T-cell (primary cell): Measurements from ENCODE around the gene UFM1. TPM values are rescaled to one million over a fixed set of nuclear protein-coding genes. Genes with fewer than 3 reads are reported as not detected.
A peak's percentile ranks its signal among the peaks of the same experiment; 100 is the strongest.

ENCODE experiments used
- ATAC-seq, 4 experiments: fragments of 200-7000 bp in 3 of 4; fragments of 150-1000 bp in 1 of 4; cut with Tn5 transposase; replicated peaks in 1 of 4; 1 replicate in 3 of 4; 2 replicates in 1 of 4; pipeline ENCODE4 v1.10.0; 2021; ENCODE audit warnings: moderate library complexity in 3 of 4, mild to moderate bottlenecking in 2 of 4, moderate number of reproducible peaks in 1 of 4
- CTCF ChIA-PET, 2 donors: fragments of 300-600 bp; sonication (Branson Sonifier 250); formaldehyde crosslinking; loops; one replicate each; lab custom pipeline; 2022; ENCODE audit warnings: antibody characterized with exemption in 2 of 2; lab: Charles Lee
- POLR2A ChIA-PET, 2 donors: fragments of 300-600 bp; sonication (Branson Sonifier 250); formaldehyde crosslinking; loops; one replicate each; lab custom pipeline; 2022; ENCODE audit warnings: antibody characterized with exemption in 2 of 2; lab: Charles Lee
- DNase-seq, 35 experiments: peaks; one replicate each; pipeline versions ENCODE4 v3.0.0 to v3.0.0-alpha.2; 2013 to 2023
- H3K27ac ChIP-seq: one replicate; pipeline ENCODE4 v1.5.1; 2013; ENCODE audit warnings: low read length
- H3K27me3 ChIP-seq, 2 experiments: replicated peaks in 1 of 2; 1 replicate in 1 of 2; 2 replicates in 1 of 2; pipeline versions ENCODE4 v1.6.1 to v1.7.0; 2013; ENCODE audit warnings: low read length in 1 of 2, mixed read lengths in 1 of 2; ENCODE audit not compliant: control insufficient read depth in 2 of 2, insufficient read depth in 2 of 2; ENCODE audit errors: extremely low read depth in 1 of 2
- H3K36me3 ChIP-seq, 2 donors: 1 replicate in 1 of 2; 2 replicates in 1 of 2; pipeline versions ENCODE4 v1.6.1 to v1.7.0; 2013; ENCODE audit warnings: low read length in 1 of 2; ENCODE audit not compliant: control insufficient read depth in 2 of 2, insufficient read depth in 1 of 2; ENCODE audit errors: extremely low read depth in 1 of 2
- H3K4me1 ChIP-seq, 2 experiments: 1 replicate in 1 of 2; 2 replicates in 1 of 2; pipeline versions ENCODE4 v1.6.1 to v1.7.0; 2013; ENCODE audit warnings: low read length in 2 of 2, mixed read lengths in 1 of 2; ENCODE audit not compliant: insufficient read depth in 2 of 2, control insufficient read depth in 1 of 2; ENCODE audit errors: extremely low read depth in 1 of 2
- H3K4me3 ChIP-seq, 2 donors: 1 replicate in 1 of 2; 2 replicates in 1 of 2; pipeline versions ENCODE4 v1.5.1 to v1.7.0; 2013; ENCODE audit warnings: mild to moderate bottlenecking in 2 of 2, low read length in 1 of 2, moderate library complexity in 1 of 2; ENCODE audit not compliant: control insufficient read depth in 1 of 2; ENCODE audit errors: extremely low read depth in 1 of 2
- H3K9me3 ChIP-seq: 2 replicates; pipeline ENCODE4 v1.7.0; 2013
- H3K27ac Mint-ChIP-seq, 2 donors: one replicate each; pipeline ENCODE4 v1.8.0; 2020 to 2021; ENCODE audit warnings: mild to moderate bottlenecking in 2 of 2, mixed read lengths in 2 of 2
- H3K27me3 Mint-ChIP-seq, 2 donors: one replicate each; pipeline ENCODE4 v1.8.0; 2021 to 2022; ENCODE audit warnings: mixed read lengths in 2 of 2
- H3K36me3 Mint-ChIP-seq: one replicate; pipeline ENCODE4 v1.8.0; 2021; ENCODE audit warnings: mixed read lengths
- H3K4me1 Mint-ChIP-seq, 3 donors: one replicate each; pipeline ENCODE4 v1.8.0; 2020 to 2022; ENCODE audit warnings: mixed read lengths in 3 of 3, mild to moderate bottlenecking in 1 of 3
- H3K4me3 Mint-ChIP-seq, 3 donors: one replicate each; pipeline ENCODE4 v1.8.0; 2020 to 2022; ENCODE audit warnings: mild to moderate bottlenecking in 3 of 3, mixed read lengths in 3 of 3, moderate library complexity in 3 of 3
- H3K9me3 Mint-ChIP-seq, 3 donors: one replicate each; pipeline ENCODE4 v1.8.0; 2020 to 2022; ENCODE audit warnings: mixed read lengths in 3 of 3
- WGBS: methylation state at CpG from one replicate; pipeline ENCODE4 v1.1.5; 2013; ENCODE audit warnings: missing lambda C conversion rate; ENCODE audit not compliant: insufficient coverage; 5-methylcytosine and 5-hydroxymethylcytosine counted together
- total RNA-seq, 35 experiments: library from RNA in 6 of 35; stranded (reverse) in 6 of 35; fragments of 120-200 nt in 1 of 35; gene quantifications; one replicate each; pipeline versions ENCODE4 v1.2.1 to v1.2.4 and lab custom pipeline; 2013 to 2026

UFM1 gene
- total RNA-seq, 5 donors from 2014 or later (not counting 1 experiment from before 2014, with no cell fraction given), result 54.2 to 72.7 (median 59.7) TPM

DNA sequence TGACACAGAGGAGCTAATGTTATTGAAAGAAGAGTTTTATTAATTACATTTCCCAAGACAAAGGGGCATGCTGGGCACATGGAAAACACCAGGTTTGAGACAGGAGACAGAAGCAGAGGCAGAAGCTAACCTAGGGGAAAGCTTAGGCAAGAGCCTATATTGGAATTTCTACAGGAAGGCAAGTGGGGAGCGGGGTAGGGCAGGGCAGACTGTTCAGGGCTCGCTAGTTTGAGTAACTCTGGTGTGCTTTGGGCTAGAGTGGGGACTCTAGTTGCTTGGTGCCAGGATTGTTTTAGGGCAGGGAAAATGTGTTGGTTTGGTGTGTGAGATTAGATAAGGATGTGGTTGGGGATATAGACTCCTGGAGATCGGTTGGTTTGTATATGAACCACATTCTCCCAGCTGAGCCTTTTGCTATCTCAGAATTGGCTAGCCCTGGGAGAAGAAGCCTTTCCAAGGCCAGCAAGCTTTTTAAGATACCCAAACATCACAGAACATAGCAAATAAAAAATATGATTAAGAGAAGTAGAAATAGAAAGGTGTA is 8.4 kb upstream of the UFM1 start:
- CTCF ChIA-PET, result interaction anchor here in 1 of 2 donors (1.0 kb wide), 1 partner anchor 14 kb away, joined by 3 read pairs; no protein-coding TSS in a partner anchor
- POLR2A ChIA-PET, result no interaction called here
- H3K4me3 Mint-ChIP-seq, result no peak overlapping the region

DNA sequence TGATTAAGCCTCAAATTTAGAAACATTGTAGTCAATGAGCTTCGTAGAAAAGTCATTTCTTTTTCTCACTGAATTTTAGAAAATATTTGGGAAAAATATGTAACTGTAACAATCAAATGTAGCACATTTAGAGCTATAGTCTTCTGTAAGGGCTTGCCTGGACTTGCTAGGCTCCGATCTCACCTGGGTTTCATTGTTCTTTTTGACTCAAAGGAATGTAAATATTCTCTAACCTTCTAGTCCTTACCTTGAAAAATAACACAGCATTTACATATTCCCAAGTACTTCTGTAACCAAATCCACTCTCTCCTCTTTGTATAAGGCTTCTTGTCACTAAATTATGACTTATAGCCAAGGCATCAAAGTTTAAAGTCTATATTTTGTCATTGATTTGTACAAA is 2.9 kb upstream of the UFM1 start:
- H3K27me3 ChIP-seq, result no peaks in the 10 kb centered on the region
- H3K4me1 Mint-ChIP-seq, result peaks cover 23 to 29% (median 28%) of the 10 kb centered on the region in 3 donors
- no peaks in the 10 kb centered on the region for H3K36me3 ChIP-seq
- ATAC-seq, result no peak
- H3K4me3 Mint-ChIP-seq, result no peak overlapping the region
- CTCF ChIA-PET, result no interaction called here
- POLR2A ChIA-PET, result no interaction called here
- no peak overlapping the region for H3K4me3 ChIP-seq
- no peaks in the 10 kb centered on the region for H3K27me3 Mint-ChIP-seq
- no peak overlapping the region for H3K27ac ChIP-seq
- H3K9me3 ChIP-seq, result no peaks in the 10 kb centered on the region
- no CpG with 5 or more reads among the region's 2 CpGs for WGBS
- H3K4me1 ChIP-seq, result peaks cover 4 to 15% of the 10 kb centered on the region in 2 experiments
- peaks cover 11% of the 10 kb centered on the region for H3K36me3 Mint-ChIP-seq
- no peak overlapping the region for H3K27ac Mint-ChIP-seq
- no peak for DNase-seq
- H3K9me3 Mint-ChIP-seq, result no peaks in the 10 kb centered on the region

More for the DNA sequence above, 8.4 kb upstream of the UFM1 start:
- ATAC-seq, result no peak
- no peak overlapping the region for H3K27ac Mint-ChIP-seq
- Histone ChIP-seq H3K36me3 (no peaks in the 10 kb centered on the region), H3K27me3 (no peaks in the 10 kb centered on the region), H3K27ac (no peak overlapping the region), H3K4me3 (no peak overlapping the region), H3K9me3 (no peaks in the 10 kb centered on the region), H3K4me1 (no peaks in the 10 kb centered on the region)
- WGBS, result 91% methylated on average over 2 of the region's 3 CpGs
- no peaks in the 10 kb centered on the region for H3K9me3 Mint-ChIP-seq
- DNase-seq, result no peak
- H3K36me3 Mint-ChIP-seq, result no peaks in the 10 kb centered on the region
- peaks cover 0 to 2% of the 10 kb centered on the region in 2 donors for H3K27me3 Mint-ChIP-seq
- no peaks in the 10 kb centered on the region for H3K4me1 Mint-ChIP-seq

DNA sequence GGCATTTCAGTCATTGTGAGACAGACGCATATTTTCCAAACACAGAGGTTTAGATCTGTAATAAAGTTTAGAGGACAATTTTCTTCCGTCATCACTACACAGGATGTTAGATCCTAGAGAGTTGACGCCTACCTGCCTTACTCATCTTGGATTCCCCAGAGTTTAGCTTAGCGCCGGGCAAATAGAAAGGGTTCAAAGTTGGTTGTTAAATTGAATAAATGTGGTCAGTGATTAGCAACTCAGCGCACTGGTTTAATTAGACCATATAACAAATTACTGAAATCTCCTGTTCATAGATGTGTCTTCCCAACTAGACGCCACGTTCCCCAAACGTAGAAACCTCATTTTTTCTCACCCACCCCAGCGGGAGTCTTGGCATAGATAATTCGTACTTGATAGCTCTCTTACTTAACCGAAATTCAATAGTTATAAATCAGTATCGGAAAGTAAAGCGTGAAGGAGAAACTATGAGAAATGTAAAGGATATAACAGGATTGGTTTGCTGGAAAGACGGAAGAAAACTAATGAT is 726 bp upstream of the UFM1 start:
- Mint-ChIP-seq H3K9me3 (no peaks in the 10 kb centered on the region), H3K4me1 (peaks cover 39 to 45% (median 44%) of the 10 kb centered on the region in 3 donors), H3K4me3 (peak overlapping the region; percentile 96 to 99 (median 97)), H3K36me3 (peaks cover 20% of the 10 kb centered on the region), H3K27me3 (no peaks in the 10 kb centered on the region), H3K27ac (peak overlapping the region; percentile 92 to 97)
- Histone ChIP-seq H3K36me3 (peaks cover 0 to 9% of the 10 kb centered on the region in 2 donors), H3K9me3 (no peaks in the 10 kb centered on the region), H3K4me3 (peak overlapping the region; percentile 91 to 97), H3K27me3 (no peaks in the 10 kb centered on the region), H3K4me1 (peaks cover 8 to 15% of the 10 kb centered on the region in 2 experiments), H3K27ac (peak overlapping the region; percentile 97)
- ChIA-PET CTCF (interaction anchor here in 1 of 2 donors (0.7 kb wide), 1 partner anchor 1350 kb away, joined by 4 read pairs; the partner anchor contains the start of gene ALG5), POLR2A (interaction anchor here (0.5 to 1.3 kb wide), 4 partner anchors 13 to 1437 kb away, joined by 4 to 5 read pairs (median 4); partner anchors contain the start of gene EXOSC8 (in 1 of the 2))
- 0% methylated on average over 2 of the region's 15 CpGs for WGBS
- ATAC-seq, result no peak
- DNase-seq, result peak in 8 of 35 experiments; percentile 0 to 45 (median 2)

DNA sequence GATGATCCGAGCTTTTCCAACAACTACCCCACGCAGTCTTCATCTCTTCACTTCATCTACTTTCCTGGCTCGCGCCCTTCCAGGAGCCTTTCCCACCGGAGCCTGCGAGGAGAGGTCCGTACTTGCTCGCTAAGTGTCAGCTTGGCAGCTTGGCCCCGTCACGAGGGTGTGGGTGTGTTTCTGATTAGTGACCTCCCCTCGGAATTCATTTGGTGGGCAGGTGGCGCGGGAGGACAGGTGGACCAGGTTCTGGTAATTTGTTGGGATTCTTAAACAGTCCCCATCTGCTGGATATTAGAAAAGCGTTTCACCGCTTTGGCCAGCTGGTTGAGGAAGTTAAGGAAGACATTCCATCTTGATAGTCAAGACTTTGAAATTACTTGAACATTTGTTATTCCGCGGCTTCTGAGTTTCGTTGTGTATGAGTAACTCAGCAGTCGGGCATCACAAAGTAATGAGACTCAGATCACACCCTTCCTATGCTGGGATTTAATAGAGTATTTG is 515 bp downstream of the UFM1 start:
- H3K4me3 ChIP-seq, result peak overlapping the region; percentile 91 to 97
- DNase-seq (peak in 29 of 35 experiments; percentile 4 to 51 (median 24)), ATAC-seq (peak; percentile 7 to 21 (median 14))
- no peaks in the 10 kb centered on the region for H3K27me3 Mint-ChIP-seq
- CTCF ChIA-PET, result no interaction called here
- peak overlapping the region; percentile 96 to 99 (median 97) for H3K4me3 Mint-ChIP-seq
- H3K36me3 Mint-ChIP-seq, result peaks cover 25% of the 10 kb centered on the region
- H3K27ac Mint-ChIP-seq, result peak overlapping the region; percentile 92 to 97
- no peaks in the 10 kb centered on the region for H3K9me3 Mint-ChIP-seq
- WGBS, result 0% methylated on average over 11 of the region's 19 CpGs
- peaks cover 8 to 15% of the 10 kb centered on the region in 2 experiments for H3K4me1 ChIP-seq
- peaks cover 0 to 17% of the 10 kb centered on the region in 2 donors for H3K36me3 ChIP-seq
- H3K4me1 Mint-ChIP-seq, result peaks cover 39 to 46% (median 45%) of the 10 kb centered on the region in 3 donors
- POLR2A ChIA-PET, result interaction anchor here (0.6 to 1.3 kb wide), 5 partner anchors 8 to 1290 kb away, joined by 3 to 7 read pairs (median 4); no protein-coding TSS in a partner anchor
- H3K9me3 ChIP-seq, result no peaks in the 10 kb centered on the region
- peak overlapping the region; percentile 97 for H3K27ac ChIP-seq
- H3K27me3 ChIP-seq, result no peaks in the 10 kb centered on the region

DNA sequence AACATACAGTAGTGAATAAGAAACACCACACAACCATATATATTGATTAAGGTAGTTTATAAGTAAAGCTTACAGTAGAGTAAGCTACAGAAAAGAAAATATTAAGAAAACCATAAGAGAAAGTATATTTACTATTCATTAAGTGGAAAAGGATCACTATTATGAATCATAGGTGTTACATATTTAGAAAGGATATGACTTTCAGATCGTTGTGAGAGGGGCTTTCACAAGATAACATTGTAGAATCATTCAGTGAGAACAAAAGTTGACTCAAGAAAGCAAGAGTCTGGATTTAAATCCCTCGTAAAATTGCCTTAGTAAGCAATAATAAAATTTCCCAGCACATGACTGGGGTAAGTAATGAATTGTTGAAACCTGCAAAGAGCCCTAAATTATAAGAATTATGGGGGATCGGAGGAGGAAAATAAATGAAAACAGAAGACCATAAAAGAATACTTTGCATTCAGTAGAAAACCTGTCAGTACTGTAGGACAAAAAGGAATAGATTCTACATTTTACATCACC is 6.0 kb downstream of the UFM1 start:
- ChIA-PET POLR2A (no interaction called here), CTCF (interaction anchor here in 1 of 2 donors (0.8 kb wide), 1 partner anchor 15 kb away, joined by 3 read pairs; no protein-coding TSS in a partner anchor)
- no peaks in the 10 kb centered on the region for H3K27me3 Mint-ChIP-seq
- peaks cover 34 to 38% (median 38%) of the 10 kb centered on the region in 3 donors for H3K4me1 Mint-ChIP-seq
- H3K9me3 Mint-ChIP-seq, result no peaks in the 10 kb centered on the region
- Histone ChIP-seq H3K27me3 (no peaks in the 10 kb centered on the region), H3K27ac (no peak overlapping the region), H3K36me3 (peaks cover 0 to 44% of the 10 kb centered on the region in 2 donors), H3K9me3 (no peaks in the 10 kb centered on the region), H3K4me3 (no peak overlapping the region), H3K4me1 (peaks cover 3 to 6% of the 10 kb centered on the region in 2 experiments)
- WGBS, result no CpG with 5 or more reads among the region's 3 CpGs
- H3K36me3 Mint-ChIP-seq, result peaks cover 42% of the 10 kb centered on the region
- no peak for ATAC-seq
- DNase-seq, result no peak
- H3K27ac Mint-ChIP-seq, result no peak overlapping the region
- H3K4me3 Mint-ChIP-seq, result no peak overlapping the region

DNA sequence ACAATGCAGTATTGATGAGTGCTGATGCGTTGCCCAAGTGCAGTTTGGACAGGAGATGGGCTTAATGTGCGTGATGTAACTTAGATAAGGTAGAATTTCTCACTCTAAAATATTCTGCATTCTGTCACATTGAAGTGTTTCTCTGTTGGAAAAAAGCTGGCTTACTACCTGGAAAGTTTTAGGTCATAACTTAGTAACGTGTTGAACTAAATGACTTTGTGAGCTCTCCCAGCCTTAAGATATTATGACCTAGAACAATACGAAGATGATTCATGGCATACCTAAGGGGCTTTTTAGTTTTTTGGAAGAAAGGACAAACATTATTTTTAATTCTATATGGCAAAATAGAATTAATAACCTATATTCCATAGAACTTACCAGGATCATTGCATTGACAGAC is 9.0 kb downstream of the UFM1 start:
- Histone ChIP-seq H3K9me3 (no peaks in the 10 kb centered on the region), H3K27ac (no peak overlapping the region), H3K27me3 (no peaks in the 10 kb centered on the region), H3K4me1 (no peaks in the 10 kb centered on the region), H3K36me3 (peaks cover 0 to 61% of the 10 kb centered on the region in 2 donors), H3K4me3 (no peak overlapping the region)
- H3K9me3 Mint-ChIP-seq, result no peaks in the 10 kb centered on the region
- DNase-seq (no peak), ATAC-seq (no peak)
- H3K36me3 Mint-ChIP-seq, result peaks cover 44% of the 10 kb centered on the region
- peaks cover 6 to 18% (median 12%) of the 10 kb centered on the region in 3 donors for H3K4me1 Mint-ChIP-seq
- no peak overlapping the region for H3K27ac Mint-ChIP-seq
- H3K27me3 Mint-ChIP-seq, result no peaks in the 10 kb centered on the region
- no peak overlapping the region for H3K4me3 Mint-ChIP-seq
- ChIA-PET CTCF (no interaction called here), POLR2A (interaction anchor here in 1 of 2 donors (1.0 kb wide), 1 partner anchor 9 kb away, joined by 5 read pairs; the partner anchor contains the start of gene UFM1)
- WGBS, result no CpG with 5 or more reads among the region's 4 CpGs
